Naive thymus-derived CD4-positive, alpha-beta T cell (primary cell): ENCODE data around the gene MRPS9. TPM values are rescaled to one million over a fixed set of nuclear protein-coding genes. Genes with fewer than 3 reads are reported as not detected.

Experiments
- ATAC-seq: fragments of 150-1000 bp; cut with Tn5 transposase; 2 replicates; pipeline ENCODE4 v1.10.0; 2021; ENCODE audit warnings: mild to moderate bottlenecking, moderate library complexity
- CTCF ChIA-PET: fragments of 350-600 bp; sonication (Branson Sonifier 250); formaldehyde crosslinking; loops from one replicate; lab custom pipeline; 2021; ENCODE audit warnings: antibody characterized with exemption; lab: Charles Lee
- POLR2A ChIA-PET: fragments of 350-600 bp; sonication (Branson Sonifier 250); formaldehyde crosslinking; loops from one replicate; lab custom pipeline; 2021; ENCODE audit warnings: antibody characterized with exemption, inconsistent platforms; lab: Charles Lee
- DNase-seq, 9 donors: peaks; one replicate each; pipeline versions ENCODE4 v3.0.0 to v3.0.0-alpha.2; 2020 to 2022; ENCODE audit warnings: mixed read lengths in 1 of 9
- H3K27ac ChIP-seq: one replicate; pipeline ENCODE4 v1.7.0; 2013; ENCODE audit warnings: mild to moderate bottlenecking, low read depth, low read length, moderate library complexity
- H3K27me3 ChIP-seq, 2 donors: one replicate each; pipeline ENCODE4 v1.7.0; 2013; ENCODE audit warnings: low read length in 2 of 2, mild to moderate bottlenecking in 2 of 2, moderate library complexity in 2 of 2; ENCODE audit not compliant: control insufficient read depth in 2 of 2, insufficient read depth in 2 of 2
- H3K36me3 ChIP-seq, 3 experiments: 1 replicate in 2 of 3; 2 replicates in 1 of 3; pipeline ENCODE4 v1.7.0; 2013; ENCODE audit warnings: low read length in 3 of 3, mild to moderate bottlenecking in 3 of 3, moderate library complexity in 1 of 3; ENCODE audit not compliant: insufficient read depth in 3 of 3, control insufficient read depth in 2 of 3
- H3K4me1 ChIP-seq, 2 donors: one replicate each; pipeline ENCODE4 v1.7.0; 2013; ENCODE audit warnings: low read length in 2 of 2, mild to moderate bottlenecking in 2 of 2, moderate library complexity in 1 of 2; ENCODE audit not compliant: control insufficient read depth in 2 of 2, insufficient read depth in 2 of 2
- H3K4me3 ChIP-seq: 2 replicates; pipeline ENCODE4 v1.7.0; 2013; ENCODE audit warnings: mild to moderate bottlenecking, low read length
- H3K9me3 ChIP-seq, 3 experiments: 1 replicate in 2 of 3; 2 replicates in 1 of 3; pipeline ENCODE4 v1.7.0; 2013; ENCODE audit warnings: low read length in 3 of 3; ENCODE audit not compliant: control insufficient read depth in 2 of 3
- H3K27ac Mint-ChIP-seq, 9 donors: one replicate each; pipeline ENCODE4 v1.8.0; 2020 to 2022; ENCODE audit warnings: mixed read lengths in 9 of 9, mild to moderate bottlenecking in 8 of 9, moderate library complexity in 5 of 9, inconsistent platforms in 2 of 9
- H3K27me3 Mint-ChIP-seq, 5 donors: one replicate each; pipeline ENCODE4 v1.8.0; 2021 to 2022; ENCODE audit warnings: mixed read lengths in 5 of 5, mild to moderate bottlenecking in 1 of 5
- H3K36me3 Mint-ChIP-seq, 5 donors: one replicate each; pipeline ENCODE4 v1.8.0; 2020 to 2022; ENCODE audit warnings: mixed read lengths in 5 of 5, mild to moderate bottlenecking in 3 of 5, inconsistent platforms in 1 of 5
- H3K4me1 Mint-ChIP-seq, 7 donors: one replicate each; pipeline ENCODE4 v1.8.0; 2020 to 2022; ENCODE audit warnings: mixed read lengths in 7 of 7, mild to moderate bottlenecking in 3 of 7, inconsistent platforms in 1 of 7
- H3K4me3 Mint-ChIP-seq, 10 donors: one replicate each; pipeline ENCODE4 v1.8.0; 2020 to 2022; ENCODE audit warnings: mild to moderate bottlenecking in 10 of 10, mixed read lengths in 10 of 10, moderate library complexity in 6 of 10, inconsistent platforms in 2 of 10
- H3K9me3 Mint-ChIP-seq, 11 donors: one replicate each; pipeline ENCODE4 v1.8.0; 2020 to 2022; ENCODE audit warnings: mixed read lengths in 11 of 11, mild to moderate bottlenecking in 4 of 11, inconsistent platforms in 1 of 11, moderate library complexity in 1 of 11
- intact Hi-C, 2 donors: fragments of 100-400 bp; cut with micrococcal nuclease; formaldehyde crosslinking; loops; one replicate each; pipeline ENCODE4 v1.15.1; 2023
- polyA plus RNA-seq, 2 donors: library from polyadenylated mRNA; unstranded; fragments of 300-500 nt; fragmentation: Illumina TruSeq; gene quantifications; one replicate each; pipeline ENCODE4 v1.2.3, GENCODE V29; 2021
- total RNA-seq, 6 experiments: library from RNA in 5 of 6; stranded (reverse) in 5 of 6; gene quantifications; 1 replicate in 5 of 6; 2 replicates in 1 of 6; pipeline ENCODE4 v1.2.3 and lab custom pipeline; 2021 to 2026

The MRPS9 gene
- total and polyA plus RNA-seq, 7 experiments from 2014 or later, result 12.5 to 40.3 (median 22.2) TPM

DNA sequence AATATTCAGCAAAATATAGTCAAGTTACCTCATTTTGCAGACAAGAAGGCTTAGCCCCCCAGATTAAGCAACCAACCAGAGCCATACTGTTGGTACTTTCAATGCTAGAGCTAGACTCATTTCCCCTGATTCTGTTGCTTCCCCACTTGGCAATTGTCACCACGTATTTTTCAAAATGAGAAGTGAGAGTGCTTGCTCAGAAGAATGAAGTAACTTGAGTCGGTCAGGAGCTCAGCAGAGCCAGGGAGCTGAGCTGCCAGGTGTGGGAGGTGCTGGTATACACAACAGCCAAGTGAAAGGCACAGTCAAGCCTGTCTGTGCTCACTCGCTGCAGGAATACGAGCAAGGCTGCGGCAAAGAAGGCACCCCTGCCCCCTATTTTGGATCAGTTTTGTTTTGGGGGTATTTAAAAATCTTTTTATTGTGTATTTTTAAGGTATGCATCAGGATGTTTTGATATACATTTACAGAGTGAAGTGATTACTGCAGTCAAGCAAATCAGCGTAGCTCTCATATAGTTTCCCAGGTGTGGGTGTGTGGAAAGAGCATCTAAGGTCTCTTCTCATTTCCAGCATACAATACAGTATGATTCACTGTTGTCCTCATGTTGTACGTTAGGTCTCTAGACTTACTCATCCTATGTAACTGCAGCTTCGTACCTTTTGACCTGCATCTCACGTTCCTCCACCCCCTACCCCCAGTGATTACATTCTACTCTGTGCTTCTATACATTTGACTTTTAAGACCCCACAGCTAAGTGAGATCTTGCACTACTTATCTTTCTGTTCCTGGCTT lies 62.4 kb downstream of the MRPS9 start:
- no peaks in the 10 kb centered on the region for H3K9me3 Mint-ChIP-seq
- H3K4me3 ChIP-seq, result no peak overlapping the region
- ChIA-PET POLR2A (no interaction called here), CTCF (no interaction called here)
- no peak overlapping the region for H3K27ac Mint-ChIP-seq
- no peaks in the 10 kb centered on the region for H3K9me3 ChIP-seq
- H3K27me3 ChIP-seq, result no peaks in the 10 kb centered on the region
- no peak overlapping the region for H3K27ac ChIP-seq
- H3K4me3 Mint-ChIP-seq, result no peak overlapping the region
- ATAC-seq, result peak; percentile 38
- H3K36me3 Mint-ChIP-seq, result peaks cover 10 to 52% (median 35%) of the 10 kb centered on the region in 5 donors
- no peak for DNase-seq
- H3K27me3 Mint-ChIP-seq, result no peaks in the 10 kb centered on the region
- peaks cover 0 to 3% (median 0%) of the 10 kb centered on the region in 7 donors for H3K4me1 Mint-ChIP-seq
- no peaks in the 10 kb centered on the region for H3K4me1 ChIP-seq
- H3K36me3 ChIP-seq, result peaks cover 0 to 49% (median 0%) of the 10 kb centered on the region in 3 experiments
- intact Hi-C loops, result no loop called here

DNA sequence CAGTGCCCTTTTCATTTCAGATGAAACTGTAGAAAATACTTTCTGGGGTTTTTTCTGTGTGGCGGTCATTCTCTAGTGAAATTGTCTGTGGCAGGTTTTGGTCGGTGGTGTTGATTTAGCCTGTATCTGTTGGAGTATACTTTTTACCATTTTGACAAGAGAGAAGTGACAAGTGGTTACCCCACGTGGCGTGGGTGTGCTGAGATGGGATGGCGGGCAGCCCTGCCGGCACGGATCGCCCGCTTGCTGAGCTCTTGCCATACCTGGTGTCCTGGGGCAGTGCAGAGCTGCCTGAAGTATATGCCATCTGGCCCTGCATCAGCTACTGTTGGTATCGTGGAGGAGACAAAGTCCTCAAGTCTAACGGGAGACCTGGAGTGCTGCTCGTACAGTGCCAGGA lies 64.1 kb downstream of the MRPS9 start:
- no peaks in the 10 kb centered on the region for H3K9me3 Mint-ChIP-seq
- no peak overlapping the region for H3K4me3 Mint-ChIP-seq
- CTCF ChIA-PET, result interaction anchor here (0.5 to 0.6 kb wide), 2 partner anchors 14 to 136 kb away, joined by 4 to 5 read pairs; no protein-coding TSS in a partner anchor
- peak overlapping the region in 1 of 9 donors; percentile 36 for H3K27ac Mint-ChIP-seq
- no peaks in the 10 kb centered on the region for H3K4me1 ChIP-seq
- H3K27me3 Mint-ChIP-seq, result no peaks in the 10 kb centered on the region
- no peak overlapping the region for H3K4me3 ChIP-seq
- ATAC-seq (no peak), DNase-seq (no peak)
- peaks cover 0 to 3% (median 0%) of the 10 kb centered on the region in 7 donors for H3K4me1 Mint-ChIP-seq
- H3K36me3 Mint-ChIP-seq, result peaks cover 8 to 44% (median 26%) of the 10 kb centered on the region in 5 donors
- no peak overlapping the region for H3K27ac ChIP-seq
- H3K9me3 ChIP-seq, result no peaks in the 10 kb centered on the region
- peaks cover 0 to 38% (median 0%) of the 10 kb centered on the region in 3 experiments for H3K36me3 ChIP-seq
- no peaks in the 10 kb centered on the region for H3K27me3 ChIP-seq
- intact Hi-C loops, result no loop called here
- POLR2A ChIA-PET, result no interaction called here

DNA sequence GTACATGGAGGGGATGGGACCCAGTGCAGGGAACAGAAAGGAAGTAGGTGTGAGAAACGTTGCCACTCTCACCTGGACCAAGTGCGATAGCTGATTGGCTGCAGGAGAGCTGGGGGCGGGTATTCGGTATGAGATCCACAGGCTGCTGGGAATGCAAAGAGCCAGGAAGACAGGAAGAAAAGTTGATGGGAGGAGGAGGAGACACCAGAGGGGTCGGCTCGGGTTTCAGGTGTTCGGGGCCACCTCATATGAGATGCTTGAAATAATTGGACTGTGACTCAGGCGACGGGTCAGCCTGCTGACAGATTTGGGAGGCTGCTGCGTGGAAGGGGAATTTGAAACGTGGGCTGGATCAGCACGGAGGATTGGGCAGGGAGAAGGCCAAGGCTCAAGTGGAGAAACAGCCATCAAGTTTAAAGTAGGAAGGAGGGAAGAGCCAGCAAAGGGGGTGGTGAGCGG lies 65.1 kb downstream of the MRPS9 start:
- peak overlapping the region in 1 of 9 donors; percentile 53 for H3K27ac Mint-ChIP-seq
- H3K4me3 Mint-ChIP-seq, result no peak overlapping the region

DNA sequence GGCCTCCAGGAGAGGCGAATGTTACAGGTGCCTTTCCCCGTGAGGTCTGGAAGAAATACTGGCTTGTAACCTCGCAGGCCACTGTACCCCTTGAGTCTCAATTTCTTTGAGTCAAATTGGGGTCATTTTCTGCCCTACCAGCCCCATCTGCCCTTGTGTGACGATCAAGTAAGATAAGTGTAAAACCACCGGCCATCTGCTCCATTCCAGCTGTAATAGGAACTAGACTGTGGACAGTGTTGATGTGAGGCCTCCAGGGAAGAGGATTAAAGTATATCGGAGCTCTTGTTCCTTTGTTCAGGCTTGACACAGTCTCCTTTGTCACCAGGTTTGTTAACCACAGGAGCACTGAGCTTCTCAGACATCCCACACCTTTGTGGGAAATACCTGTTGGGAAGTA lies 65.6 kb downstream of the MRPS9 start:
- Histone ChIP-seq H3K9me3 (no peaks in the 10 kb centered on the region), H3K27me3 (no peaks in the 10 kb centered on the region), H3K4me1 (no peaks in the 10 kb centered on the region), H3K27ac (no peak overlapping the region), H3K4me3 (no peak overlapping the region), H3K36me3 (peaks cover 0 to 25% (median 0%) of the 10 kb centered on the region in 3 experiments)
- Mint-ChIP-seq H3K4me1 (peaks cover 0 to 3% (median 0%) of the 10 kb centered on the region in 7 donors), H3K9me3 (no peaks in the 10 kb centered on the region), H3K36me3 (peaks cover 6 to 39% (median 21%) of the 10 kb centered on the region in 5 donors), H3K27me3 (no peaks in the 10 kb centered on the region), H3K4me3 (no peak overlapping the region), H3K27ac (peak overlapping the region in 1 of 9 donors; percentile 53)
- no peak for ATAC-seq
- ChIA-PET POLR2A (no interaction called here), CTCF (interaction anchor here (1.1 kb wide), 1 partner anchor 15 kb away, joined by 3 read pairs; no protein-coding TSS in a partner anchor)
- no peak for DNase-seq
- intact Hi-C loops, result no loop called here

More for the DNA sequence above, 65.1 kb downstream of the MRPS9 start:
- H3K4me3 ChIP-seq, result no peak overlapping the region
- ChIA-PET POLR2A (no interaction called here), CTCF (interaction anchor here (0.6 kb wide), 1 partner anchor 15 kb away, joined by 4 read pairs; no protein-coding TSS in a partner anchor)
- H3K27ac ChIP-seq, result no peak overlapping the region
- H3K4me1 Mint-ChIP-seq, result peaks cover 0 to 3% (median 0%) of the 10 kb centered on the region in 7 donors
- no peaks in the 10 kb centered on the region for H3K9me3 Mint-ChIP-seq
- no peak for DNase-seq
- H3K4me1 ChIP-seq, result no peaks in the 10 kb centered on the region
- H3K27me3 Mint-ChIP-seq, result no peaks in the 10 kb centered on the region
- H3K9me3 ChIP-seq, result no peaks in the 10 kb centered on the region
- intact Hi-C loops, result no loop called here
- peaks cover 0 to 29% (median 0%) of the 10 kb centered on the region in 3 experiments for H3K36me3 ChIP-seq
- ATAC-seq, result no peak
- H3K27me3 ChIP-seq, result no peaks in the 10 kb centered on the region
- H3K36me3 Mint-ChIP-seq, result peaks cover 7 to 41% (median 21%) of the 10 kb centered on the region in 5 donors

DNA sequence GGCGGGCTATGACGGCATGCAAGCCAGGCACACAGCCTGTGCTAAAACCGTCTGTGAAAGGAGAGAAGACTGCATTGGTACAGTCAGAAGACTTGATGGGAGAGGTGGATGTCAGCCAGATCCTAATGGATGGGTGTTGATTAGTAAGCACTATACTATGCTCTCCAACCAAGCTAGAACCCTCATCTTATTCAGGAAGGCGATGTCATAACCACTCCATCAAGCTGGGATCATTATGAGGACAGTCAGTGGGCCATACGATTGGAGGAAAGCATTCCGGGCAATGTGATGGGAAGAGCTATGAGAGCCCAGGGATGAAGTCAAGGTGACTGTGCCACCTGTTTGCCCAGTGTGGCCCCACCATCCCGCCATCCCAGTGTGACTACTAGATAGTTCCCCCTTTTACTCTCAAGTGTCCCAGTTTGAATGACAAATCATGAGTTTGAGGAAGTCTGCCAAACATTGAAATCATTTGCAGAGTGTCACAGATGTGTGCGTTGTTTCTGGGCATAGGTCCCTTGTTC lies 66.4 kb downstream of the MRPS9 start:
- ChIA-PET POLR2A (no interaction called here), CTCF (interaction anchor here (1.1 kb wide), 1 partner anchor 16 kb away, joined by 3 read pairs; no protein-coding TSS in a partner anchor)
- H3K4me1 ChIP-seq, result no peaks in the 10 kb centered on the region
- no peak for DNase-seq
- H3K4me1 Mint-ChIP-seq, result peaks cover 0 to 3% (median 0%) of the 10 kb centered on the region in 7 donors
- no peak overlapping the region for H3K4me3 Mint-ChIP-seq
- H3K36me3 Mint-ChIP-seq, result peaks cover 6 to 40% (median 19%) of the 10 kb centered on the region in 5 donors
- no peaks in the 10 kb centered on the region for H3K27me3 ChIP-seq
- no peak overlapping the region for H3K4me3 ChIP-seq
- H3K36me3 ChIP-seq, result peaks cover 0 to 23% (median 0%) of the 10 kb centered on the region in 3 experiments
- no peaks in the 10 kb centered on the region for H3K27me3 Mint-ChIP-seq
- intact Hi-C loops, result no loop called here
- peak overlapping the region in 1 of 9 donors; percentile 51 for H3K27ac Mint-ChIP-seq
- H3K9me3 ChIP-seq, result no peaks in the 10 kb centered on the region
- no peaks in the 10 kb centered on the region for H3K9me3 Mint-ChIP-seq
- H3K27ac ChIP-seq, result no peak overlapping the region
- ATAC-seq, result peak; percentile 22

DNA sequence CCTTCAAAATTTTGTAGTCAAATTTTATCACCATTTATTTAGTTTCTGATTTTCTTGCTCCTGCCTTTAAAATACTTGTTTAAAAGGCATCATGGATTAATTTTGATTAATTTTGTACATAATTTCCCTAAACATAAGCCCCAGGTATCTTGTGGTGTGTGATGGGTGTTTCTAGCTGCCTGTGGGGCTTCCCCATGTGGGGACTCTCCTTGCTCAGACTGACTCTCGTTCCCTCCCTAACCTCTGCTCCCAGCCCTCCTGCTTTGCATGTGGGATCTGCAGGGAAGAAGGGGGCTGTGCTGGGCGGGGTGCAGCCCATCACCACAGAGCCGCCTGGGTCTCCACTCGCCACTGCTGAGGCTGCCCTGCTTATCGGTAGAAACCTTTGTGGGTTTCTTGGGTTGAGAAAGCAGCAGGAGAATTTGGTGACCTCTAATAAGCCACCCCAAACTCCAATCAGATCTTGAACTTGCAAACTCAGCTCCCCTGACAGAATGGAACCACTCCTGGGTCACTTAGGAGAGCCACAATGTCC lies 72.5 kb downstream of the MRPS9 start:
- DNase-seq (no peak), ATAC-seq (no peak)
- H3K4me1 Mint-ChIP-seq, result peaks cover 0 to 3% (median 0%) of the 10 kb centered on the region in 7 donors
- H3K4me3 Mint-ChIP-seq, result no peak overlapping the region
- no peak overlapping the region for H3K27ac Mint-ChIP-seq
- Histone ChIP-seq H3K27ac (no peak overlapping the region), H3K4me1 (no peaks in the 10 kb centered on the region), H3K9me3 (no peaks in the 10 kb centered on the region), H3K36me3 (no peaks in the 10 kb centered on the region), H3K27me3 (no peaks in the 10 kb centered on the region), H3K4me3 (no peak overlapping the region)
- POLR2A ChIA-PET, result interaction anchor here (0.7 kb wide), 1 partner anchor 12 kb away, joined by 3 read pairs; no protein-coding TSS in a partner anchor
- H3K27me3 Mint-ChIP-seq, result no peaks in the 10 kb centered on the region
- peaks cover 0 to 12% (median 0%) of the 10 kb centered on the region in 5 donors for H3K36me3 Mint-ChIP-seq
- H3K9me3 Mint-ChIP-seq, result no peaks in the 10 kb centered on the region
- CTCF ChIA-PET, result no interaction called here
- intact Hi-C loops, result no loop called here
